ENCODE measurements around the gene NPAS3.

GRCh38 chr14:33493266-33493665, 554.6 kb downstream of the NPAS3 start:
- TF ChIP-seq GATA3 (IDR thresholded peaks at IDR 0.05; ENCODE audit: low read depth, low read length) (no peak), GATA2 (IDR thresholded peaks at IDR 0.05; ENCODE audit: low read depth, low read length) (no peak)
